Keratinocyte (primary cell): ENCODE results near the gene TIMM50.

Experiments used
- CTCF ChIP-seq, 3 experiments: IDR thresholded peaks in 1 of 3; conservative IDR thresholded peaks in 1 of 3; optimal IDR thresholded peaks in 1 of 3; 2 replicates in 2 of 3; 3 replicates in 1 of 3; pipeline versions ENCODE3 to v1.5.1; 2011; ENCODE audit warnings: low read length in 3 of 3, mild to moderate bottlenecking in 3 of 3, moderate library complexity in 2 of 3, control low read depth in 1 of 3, inconsistent platforms in 1 of 3; ENCODE audit not compliant: insufficient read depth in 2 of 3; ENCODE audit errors: extremely low read depth in 1 of 3
- EZH2 ChIP-seq: IDR thresholded peaks from one replicate; pipeline ENCODE4 v1.6.1; 2012; ENCODE audit warnings: inconsistent platforms, mild to moderate bottlenecking, low read length, moderate library complexity

GRCh38 chr19:39497701-39497995, 17.0 kb downstream of the TIMM50 start:
- TF ChIP-seq CTCF (optimal IDR thresholded peaks at IDR 0.05 in 1 of 3, IDR thresholded peaks at IDR 0.05 in 1 of 3, conservative IDR thresholded peaks at IDR 0.05 in 1 of 3; ENCODE audit: extremely low read depth in 1 of 3, insufficient read depth in 2 of 3, low read length in 3 of 3) (no peak), EZH2 (no peak)
